HG03354 (cell line): ENCODE measurements around the gene SLC25A21.

Experiments used
- ATAC-seq: cut with Tn5 transposase; IDR thresholded peaks from one replicate; pipeline ENCODE4 v1.9.1; 2021; ENCODE audit warnings: mild to moderate bottlenecking; ENCODE audit not compliant: unreplicated experiment, poor library complexity, severe bottlenecking

The SLC25A21 gene

DNA sequence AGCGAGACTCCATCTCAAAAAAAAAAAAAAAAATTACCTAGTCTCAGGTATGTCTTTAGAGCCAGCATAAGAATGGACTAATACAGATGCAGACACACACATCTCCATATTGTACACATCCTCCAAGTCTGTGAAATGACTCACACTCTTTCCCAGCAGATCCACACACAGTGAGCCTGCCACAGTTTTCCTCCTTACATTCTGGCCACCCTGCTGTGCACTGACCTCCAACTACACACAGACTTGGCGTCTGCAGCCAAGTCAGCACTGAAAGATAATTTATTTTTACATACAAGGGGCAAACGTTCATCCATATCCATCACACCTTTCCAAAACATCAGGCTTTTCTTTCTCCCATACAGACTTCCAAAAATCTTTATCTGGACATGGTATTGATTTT lies 115.9 kb downstream of the SLC25A21 start:
- ATAC-seq: no peak

DNA sequence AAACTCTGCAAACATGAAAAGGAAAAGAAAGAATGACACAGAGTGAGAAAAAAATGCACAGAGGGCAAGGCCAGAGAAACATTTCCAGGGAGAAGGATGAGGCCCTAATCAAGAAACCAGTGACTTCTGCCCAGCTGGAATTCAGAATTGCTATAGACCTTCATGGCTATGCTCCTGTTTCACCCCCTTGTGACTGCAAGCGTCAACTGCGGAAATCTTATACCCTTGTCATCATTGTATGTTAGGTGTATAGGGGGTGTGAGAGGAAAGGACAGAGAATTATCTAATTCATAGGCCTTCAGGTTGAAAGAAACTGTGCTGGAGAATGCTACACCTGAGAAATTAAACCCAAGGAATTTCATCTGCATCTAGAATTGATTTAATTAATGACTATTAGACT lies 117.5 kb downstream of the SLC25A21 start:
- no peak for ATAC-seq

DNA sequence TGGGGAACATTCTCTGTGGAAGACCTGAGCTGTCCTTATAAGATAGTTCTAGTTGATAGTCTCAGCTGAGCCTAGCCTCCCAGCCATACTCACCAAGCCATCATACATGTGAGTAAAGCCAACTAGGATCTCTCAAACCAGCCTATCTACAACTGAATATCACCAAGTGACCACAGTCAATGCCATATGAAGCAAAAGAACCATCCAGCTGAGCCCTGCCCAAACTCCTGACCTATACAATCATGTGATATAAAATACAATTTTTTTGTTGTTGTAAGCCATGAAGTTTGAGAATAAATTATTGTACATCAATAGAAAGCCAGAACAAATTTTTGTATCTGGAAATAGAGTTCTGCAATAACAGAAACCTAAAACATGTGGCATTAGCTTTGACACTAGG lies 118.3 kb downstream of the SLC25A21 start:
- ATAC-seq: no peak

DNA sequence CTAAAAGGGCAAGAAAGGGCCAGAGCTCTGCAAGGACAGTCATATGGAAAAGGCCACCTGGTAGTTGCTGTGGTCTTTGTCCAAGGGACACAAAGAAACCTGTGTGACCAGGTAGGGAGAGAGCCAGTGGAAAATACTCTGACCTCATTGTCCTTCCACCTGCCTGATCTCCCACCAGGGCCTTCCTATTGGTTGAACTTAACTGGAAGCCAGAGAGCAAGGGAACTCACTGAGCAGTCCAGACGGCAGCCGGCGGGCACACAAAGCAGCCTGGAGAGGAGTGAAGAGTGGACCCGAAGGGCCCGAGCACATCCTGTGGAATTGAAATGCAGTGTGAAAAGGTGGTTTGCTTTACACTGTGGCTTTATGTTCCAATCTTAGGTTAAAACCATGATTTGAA lies 120.7 kb downstream of the SLC25A21 start:
- no peak for ATAC-seq

DNA sequence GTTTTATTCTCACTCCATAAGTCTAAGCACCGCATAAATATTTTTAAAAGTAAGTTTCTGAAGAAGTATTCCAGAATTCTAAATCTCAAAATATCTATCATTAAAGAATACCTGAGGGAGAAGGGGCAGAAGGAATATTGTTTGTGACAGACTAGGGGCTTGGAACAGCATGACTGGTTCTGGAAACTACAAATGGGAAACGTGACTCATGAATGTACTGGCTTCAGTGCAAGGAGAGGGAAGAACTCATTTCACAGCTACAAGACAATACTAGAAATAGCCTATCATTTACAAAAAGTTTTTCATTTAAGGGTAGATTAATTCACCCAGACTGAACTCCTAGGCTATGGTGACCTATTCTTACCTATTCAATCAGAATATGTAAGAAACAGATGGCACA lies 121.3 kb downstream of the SLC25A21 start:
- ATAC-seq: no peak

DNA sequence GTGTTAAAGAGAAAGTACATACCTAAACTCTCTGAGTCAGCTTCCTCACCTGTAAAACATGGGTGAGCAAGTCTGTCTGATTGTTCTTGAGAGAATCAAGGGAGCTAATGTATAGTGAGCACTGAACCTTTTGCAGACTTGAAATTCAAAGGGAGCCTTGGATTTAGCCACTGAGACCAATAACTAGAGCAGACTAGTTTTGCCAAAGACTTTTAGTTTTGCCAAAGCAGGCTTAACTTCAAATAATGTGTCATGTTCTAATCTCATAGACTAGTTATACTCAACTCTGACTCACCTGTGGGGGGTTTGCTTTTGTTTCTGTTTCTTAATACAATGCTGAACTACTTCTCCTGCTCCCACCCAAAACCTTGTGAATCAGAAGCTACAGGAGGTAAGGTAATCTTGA lies 123.7 kb downstream of the SLC25A21 start:
- ATAC-seq: no peak

DNA sequence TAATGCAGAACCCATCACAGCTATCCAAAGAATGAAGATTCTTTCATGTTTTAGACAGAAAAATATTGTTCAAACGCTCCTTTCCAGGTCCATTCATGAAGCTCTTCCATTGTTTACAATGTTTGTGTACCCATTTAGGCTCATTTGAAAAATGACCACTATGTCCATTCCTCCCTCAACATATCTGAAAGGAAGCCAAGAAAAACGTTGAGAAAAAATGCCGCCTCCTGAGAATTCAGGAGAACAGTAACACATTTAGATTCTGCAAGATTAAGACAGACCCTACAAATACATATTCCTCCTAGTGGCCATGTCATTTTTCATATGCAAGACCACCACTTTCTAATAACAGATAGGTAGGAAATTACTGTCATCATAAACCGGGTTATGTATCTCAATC lies 124.4 kb downstream of the SLC25A21 start:
- no peak for ATAC-seq

DNA sequence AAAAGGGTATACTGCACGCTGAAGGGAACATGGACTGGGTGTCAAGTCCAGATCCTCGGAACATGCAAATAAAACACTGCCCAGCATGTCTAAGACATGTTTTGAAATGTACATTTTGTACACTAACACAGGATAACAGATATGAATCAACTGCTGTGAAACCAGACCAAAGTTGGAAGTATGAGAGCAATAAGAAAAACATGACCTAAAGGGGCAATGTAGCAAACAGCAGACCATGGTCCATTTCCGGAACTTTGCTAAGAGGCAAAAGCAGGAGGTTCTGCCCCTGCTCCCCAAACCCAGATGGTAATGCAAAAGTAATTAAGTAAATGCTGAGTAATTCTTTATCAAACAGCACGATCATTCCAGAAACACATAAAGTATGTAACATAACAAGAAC lies 125.2 kb downstream of the SLC25A21 start:
- no peak for ATAC-seq

DNA sequence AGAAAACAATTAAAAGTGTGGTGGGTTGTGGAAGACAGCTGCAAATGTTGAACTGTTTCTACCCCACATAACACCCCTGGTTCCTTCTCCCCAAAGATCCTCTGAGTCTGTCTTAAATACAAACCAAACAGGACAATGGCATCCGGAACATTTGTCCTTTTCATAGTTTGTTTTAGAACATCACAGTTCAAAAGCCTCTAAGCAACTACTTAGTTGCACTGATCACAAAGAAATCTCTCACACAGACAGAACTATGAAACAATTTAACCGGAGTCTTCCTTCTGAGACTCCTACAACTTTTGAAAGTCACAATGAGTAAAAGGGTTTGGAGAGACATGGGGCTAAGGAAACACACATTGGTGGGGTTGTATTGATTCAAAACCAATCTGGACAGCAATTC lies 125.6 kb downstream of the SLC25A21 start:
- ATAC-seq: no peak

DNA sequence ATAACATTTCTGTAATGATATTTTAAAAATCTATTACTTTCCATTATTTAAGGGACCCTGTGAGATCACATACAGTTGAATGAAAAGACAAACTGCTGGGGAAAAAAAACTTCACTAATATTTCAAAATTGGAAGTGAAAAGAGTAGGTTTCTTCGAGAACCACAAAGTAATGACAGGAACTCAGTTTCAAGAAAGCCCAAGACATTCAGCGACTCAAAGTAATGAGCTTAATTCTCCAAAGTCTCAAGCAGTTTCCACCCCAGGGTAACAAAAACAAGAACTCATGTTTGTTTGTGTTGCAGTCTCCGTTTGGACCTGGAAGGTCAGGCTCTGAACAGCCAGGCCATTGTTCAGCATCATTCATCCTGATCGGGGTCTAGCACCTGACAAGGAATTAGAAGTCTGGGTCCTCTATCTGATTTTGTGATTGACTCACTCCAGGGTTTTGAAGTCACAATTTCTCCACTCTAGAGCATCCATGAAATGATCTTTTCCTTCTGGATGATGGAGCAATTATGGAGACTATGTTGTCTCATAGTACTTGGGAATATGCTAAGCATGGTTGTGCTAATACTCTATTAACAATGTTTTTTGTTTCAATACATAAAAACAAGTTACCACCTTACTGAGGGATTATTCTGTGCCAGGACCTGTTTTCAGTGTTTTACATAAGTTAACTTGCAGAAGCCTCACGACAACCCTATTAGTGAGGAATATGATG lies 126.9 kb downstream of the SLC25A21 start:
- no peak for ATAC-seq

DNA sequence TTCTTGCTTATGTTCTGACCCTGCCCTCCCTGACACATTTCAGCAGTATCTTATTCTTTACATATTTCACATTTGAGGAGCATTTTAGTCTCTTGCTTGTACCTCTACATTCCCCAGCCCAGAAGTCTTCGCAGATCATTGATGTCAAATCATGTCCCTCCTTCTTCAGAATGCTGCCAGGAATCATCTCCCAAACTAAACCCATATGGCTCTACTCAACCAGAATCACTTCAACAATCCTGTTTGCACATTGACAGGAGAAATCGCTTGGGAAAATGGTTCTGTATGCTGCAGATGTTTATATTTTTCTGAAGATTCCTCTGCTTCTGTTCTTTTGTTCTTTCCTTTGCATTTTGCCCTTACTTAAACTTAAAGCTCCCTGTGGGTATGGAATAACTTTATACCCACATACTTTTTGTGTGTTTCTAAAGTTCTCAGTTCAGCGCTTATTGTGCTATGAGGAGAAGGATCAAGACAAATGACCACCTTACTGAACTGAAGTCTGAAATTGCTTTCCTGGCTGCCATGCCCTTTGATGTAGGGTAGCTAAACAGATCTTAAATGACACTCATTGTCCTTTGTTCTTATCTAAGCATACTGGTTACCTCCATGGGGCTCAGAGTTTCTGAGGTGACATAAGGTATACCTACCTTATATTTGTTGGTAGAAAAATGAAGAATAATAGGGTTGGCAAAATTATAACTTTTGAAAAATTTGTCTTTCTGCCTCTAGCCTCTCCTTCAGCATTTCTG lies 134.6 kb downstream of the SLC25A21 start:
- no peak for ATAC-seq

DNA sequence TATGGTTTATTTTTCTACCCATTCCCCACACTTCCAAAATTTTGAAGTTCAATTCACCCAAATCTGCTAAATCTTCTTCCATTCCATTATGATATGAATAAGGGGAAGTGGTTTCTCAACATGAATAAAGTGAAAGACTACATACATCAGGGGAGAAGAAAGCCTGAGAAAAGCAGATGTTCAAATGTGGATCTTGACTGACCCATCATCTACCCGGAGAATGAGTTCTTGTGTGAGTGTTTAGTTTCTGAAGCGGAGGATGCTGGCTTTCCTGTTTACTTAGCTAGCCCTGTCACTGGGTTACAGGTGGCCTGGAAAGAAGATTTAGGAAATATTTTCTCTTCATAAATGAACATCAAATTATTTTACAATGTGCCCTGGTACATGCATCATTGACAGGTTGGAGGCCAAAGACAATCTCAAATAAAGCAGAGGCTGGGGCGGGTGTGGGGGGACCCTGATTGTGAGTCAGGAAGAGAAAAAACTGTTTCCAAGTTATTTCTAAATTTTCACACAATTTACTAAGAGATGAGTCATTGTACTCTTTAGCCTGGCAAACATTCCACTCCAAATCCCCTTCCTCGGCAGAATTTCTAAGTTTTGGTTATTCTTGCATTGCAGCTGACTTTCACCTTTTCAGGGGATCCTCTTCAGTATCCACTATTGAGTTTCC lies 135.6 kb downstream of the SLC25A21 start:
- no peak for ATAC-seq

DNA sequence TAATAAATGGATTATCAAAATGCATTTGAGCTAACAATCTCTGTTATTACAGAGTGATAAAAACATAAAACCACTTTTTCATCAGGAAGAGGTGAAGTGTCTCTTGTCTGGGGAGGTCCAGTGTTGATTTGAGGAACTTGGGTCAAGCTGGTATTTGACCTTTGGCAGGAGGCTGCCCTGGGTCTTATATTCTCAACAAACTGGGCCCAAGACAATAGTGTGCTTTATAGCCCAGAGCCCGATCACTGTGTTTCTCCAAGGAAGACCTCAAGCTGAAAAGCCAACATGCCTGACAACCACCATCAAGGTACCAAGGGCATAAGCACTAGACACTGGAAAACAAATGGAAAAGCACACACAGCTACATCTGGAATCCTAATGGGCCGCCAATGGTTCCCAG lies 137.0 kb downstream of the SLC25A21 start:
- ATAC-seq: no peak

DNA sequence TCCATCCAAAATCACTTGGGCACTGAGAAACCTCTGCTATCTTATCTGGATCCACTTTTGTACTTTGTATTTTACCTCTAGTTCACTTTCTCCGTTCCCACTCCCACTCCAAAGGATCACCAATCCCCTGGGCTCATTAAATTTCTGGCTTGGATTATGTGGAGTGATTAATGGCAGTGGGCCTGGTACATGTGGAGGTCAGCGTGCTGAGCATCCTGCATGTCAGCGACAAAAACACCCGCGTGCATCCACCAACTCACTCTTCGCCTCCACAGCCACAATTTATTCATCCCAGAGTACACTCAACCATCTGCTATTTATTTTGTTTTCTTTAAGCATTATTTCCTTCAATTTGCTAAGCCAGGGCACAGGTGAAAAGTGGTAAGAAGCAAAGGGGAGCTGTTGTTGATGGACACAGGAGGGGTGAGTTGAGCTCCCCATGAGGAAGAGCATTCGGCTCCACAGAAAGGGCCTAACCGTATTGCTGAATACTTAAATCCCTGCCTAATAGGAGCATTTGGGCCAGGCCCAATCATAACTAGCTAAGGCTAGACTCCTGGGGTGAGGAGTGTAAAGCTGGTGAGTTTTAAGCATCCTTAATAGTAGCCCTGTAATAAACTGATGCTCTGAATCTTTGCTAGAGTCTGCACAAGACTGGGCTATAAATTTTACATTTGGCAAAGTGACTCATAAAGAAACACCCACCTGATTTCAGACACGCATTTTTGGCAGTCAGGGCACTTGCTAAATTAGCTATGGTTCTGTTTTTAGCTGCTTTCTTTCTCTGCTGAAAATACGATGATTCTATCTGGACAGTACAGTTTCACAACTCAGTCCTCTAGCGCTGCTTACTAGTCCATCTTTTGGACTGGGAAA lies 137.8 kb downstream of the SLC25A21 start:
- ATAC-seq: no peak

DNA sequence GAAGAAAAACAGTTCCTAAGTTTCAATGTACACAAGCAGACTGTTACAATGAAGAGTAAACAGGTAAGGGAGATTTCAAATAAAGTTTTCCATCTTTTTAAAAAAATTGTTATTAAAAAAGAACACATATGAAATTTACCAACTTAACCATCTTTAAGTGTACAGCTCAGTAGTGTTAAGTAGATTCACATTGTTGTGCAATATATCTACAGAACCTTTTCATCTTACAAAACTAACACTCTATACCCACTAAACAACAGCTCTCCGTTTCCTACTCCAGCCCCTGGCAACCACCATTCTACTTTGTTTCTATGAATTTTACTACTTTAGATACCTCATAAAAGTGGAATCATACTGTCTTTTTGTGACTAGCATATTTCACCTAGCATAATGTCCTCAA lies 139.5 kb downstream of the SLC25A21 start:
- ATAC-seq: no peak

DNA sequence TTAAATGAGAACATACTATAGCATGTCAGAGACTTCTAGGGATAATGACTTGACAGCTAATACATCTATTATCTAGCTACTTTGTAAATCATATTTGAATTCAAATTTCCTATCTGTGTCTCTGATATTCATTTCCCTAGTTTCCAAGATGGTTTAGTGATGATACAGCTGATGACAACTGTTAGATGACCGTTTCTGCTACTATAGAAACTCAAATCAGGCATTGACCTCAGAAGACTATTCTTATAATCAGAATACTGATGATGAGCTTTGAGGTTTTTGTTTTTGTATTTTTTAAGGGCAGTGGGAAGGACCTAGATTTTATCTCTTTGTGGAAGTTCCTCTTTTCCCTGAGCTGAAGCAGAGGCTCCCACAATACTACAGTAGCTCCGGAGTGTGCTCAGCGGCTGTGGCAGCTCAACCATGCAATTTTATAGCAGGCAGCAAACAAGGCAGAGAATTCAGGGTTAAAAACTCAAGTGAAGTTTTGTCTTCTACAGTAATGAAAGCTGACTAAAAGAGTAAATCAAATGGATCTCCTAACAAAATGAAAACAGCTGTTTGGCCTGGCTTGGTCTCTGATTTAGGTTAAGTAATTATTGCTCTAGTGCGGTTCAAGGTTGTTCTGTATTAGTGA lies 145.1 kb downstream of the SLC25A21 start:
- no peak for ATAC-seq

DNA sequence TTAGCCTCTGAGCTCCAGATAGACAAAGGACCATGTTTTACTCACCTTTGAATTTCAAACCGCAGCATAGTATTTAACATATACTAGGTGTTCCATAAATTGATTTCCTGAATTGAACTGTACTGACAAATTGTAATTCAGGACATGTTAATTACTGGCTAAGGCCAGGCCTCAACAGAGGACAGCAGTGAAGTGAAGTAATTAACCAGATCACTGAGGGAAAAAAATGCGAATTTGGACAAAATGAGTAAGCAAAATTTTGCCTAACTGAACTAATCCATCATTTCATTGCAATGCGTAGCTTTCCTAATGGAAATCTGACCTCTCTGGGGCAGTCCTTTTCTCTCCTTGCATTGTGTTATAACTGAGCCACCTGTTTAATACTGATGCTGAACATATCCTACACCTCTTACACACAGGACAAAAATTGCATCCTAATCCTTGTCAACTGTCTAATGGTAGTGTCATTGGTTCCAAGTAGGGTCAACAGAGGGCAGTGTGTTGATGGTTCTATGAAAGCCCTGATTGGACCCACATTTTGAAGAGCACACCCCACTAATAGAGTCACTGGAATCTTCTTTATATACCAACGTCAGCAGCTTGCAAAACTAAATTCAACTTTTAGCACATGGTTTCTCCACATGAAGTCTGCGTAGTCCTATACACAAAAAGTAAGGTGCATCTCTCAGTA lies 148.4 kb downstream of the SLC25A21 start:
- no peak for ATAC-seq

DNA sequence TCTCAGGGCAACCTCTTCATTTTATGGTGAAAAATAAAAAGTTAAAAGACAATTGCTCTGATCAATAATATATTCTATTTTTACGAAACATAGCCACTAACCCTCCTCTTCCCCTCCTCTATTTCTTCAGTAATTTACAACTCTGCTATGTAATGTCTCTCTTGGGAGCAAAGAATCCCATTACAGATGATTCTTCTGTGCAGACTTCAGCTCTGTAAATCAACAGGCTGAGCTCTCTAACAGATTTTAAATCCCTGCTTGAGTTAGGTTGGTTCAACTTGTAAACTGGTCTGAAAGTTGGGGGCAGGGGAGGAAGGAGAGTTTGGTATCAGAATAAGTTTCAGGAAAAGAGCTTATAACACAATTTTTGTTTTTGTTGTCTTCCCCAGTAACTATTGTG lies 151.0 kb downstream of the SLC25A21 start:
- no peak for ATAC-seq

DNA sequence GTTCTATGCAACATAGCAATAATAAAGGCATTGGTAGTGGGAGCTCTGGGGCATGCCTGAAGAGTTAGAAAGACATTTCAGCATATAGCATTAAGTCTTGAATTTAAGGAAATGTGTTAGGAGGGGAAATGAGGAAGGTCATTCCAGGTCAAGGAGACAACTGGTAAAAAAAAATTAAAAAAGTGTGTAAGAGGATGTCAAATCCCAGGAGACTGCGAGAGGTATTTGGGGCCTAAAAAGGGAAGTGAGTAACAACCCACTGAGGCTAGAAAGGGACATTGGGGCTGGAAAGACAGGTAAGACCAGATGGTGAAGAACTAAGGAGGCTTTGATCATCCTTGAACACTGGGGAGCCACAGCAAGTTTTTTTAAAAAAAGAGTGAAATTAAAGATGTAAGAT lies 152.9 kb downstream of the SLC25A21 start:
- ATAC-seq: no peak
